ENCODE measurements around the gene CD274. TPM values are rescaled to one million over a fixed set of nuclear protein-coding genes. Genes with fewer than 3 reads are reported as not detected.

CD274 gene
- total and polyA plus RNA-seq, 10 of the 15 experiments (the other 5 are each of a cell fraction or from before 2014, with no cell fraction given) = 9.4 to 128 (median 24.6) TPM

DNA sequence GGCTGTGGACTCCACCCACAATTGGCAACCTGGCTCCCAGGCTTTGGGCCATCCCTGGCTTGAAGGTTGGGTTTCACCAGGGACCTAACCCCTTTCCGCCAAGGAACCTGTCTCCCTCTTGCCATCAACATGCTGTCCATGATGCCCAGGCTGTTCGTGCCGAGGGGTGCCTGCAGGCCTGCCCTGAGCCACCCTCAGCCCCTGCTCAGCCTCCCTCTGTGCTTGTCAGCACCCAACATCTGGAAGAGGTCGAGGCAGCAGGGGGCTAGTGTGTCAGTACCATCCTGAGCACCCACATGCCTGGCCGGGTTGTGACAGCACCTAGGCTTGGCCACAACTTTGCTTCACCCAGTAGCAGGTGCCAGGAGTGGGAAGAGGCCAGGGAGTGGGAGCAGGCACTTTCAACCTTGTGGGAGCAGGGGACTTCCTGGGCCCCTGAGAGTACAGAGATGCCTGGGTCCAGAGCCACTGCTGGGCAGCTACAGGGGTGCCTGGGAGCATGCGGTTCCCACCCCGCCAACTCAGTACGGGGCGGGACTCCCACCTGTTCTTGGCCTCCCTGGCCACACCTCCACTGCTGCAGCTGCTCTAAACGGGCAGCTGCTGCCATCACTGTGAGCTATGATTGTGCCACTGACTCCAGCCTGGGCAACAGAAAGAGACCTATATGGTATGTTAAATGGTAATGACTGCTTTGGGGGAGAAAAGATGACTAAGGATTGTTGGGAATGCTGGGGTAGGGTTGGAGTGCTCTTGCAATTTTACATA, 66.3 kb downstream of the CD274 start (continued):
- TF ChIP-seq, protein P1, sequence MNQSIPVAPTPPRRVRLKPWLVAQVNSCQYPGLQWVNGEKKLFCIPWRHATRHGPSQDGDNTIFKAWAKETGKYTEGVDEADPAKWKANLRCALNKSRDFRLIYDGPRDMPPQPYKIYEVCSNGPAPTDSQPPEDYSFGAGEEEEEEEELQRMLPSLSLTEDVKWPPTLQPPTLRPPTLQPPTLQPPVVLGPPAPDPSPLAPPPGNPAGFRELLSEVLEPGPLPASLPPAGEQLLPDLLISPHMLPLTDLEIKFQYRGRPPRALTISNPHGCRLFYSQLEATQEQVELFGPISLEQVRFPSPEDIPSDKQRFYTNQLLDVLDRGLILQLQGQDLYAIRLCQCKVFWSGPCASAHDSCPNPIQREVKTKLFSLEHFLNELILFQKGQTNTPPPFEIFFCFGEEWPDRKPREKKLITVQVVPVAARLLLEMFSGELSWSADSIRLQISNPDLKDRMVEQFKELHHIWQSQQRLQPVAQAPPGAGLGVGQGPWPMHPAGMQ (IDR thresholded peaks at IDR 0.05; ENCODE audit: borderline replicate concordance) = no peak
- TF ChIP-seq TCF3 (IDR thresholded peaks at IDR 0.05; ENCODE audit: borderline replicate concordance, insufficient read depth, low read depth, low read length) = 0 out of 2 replicates have a peak, but pooled peaks have one; percentile 70
- no peak for TF ChIP-seq ETV6 (conservative IDR thresholded peaks at IDR 0.05 in 1 of 2, IDR thresholded peaks at IDR 0.05 in 1 of 2; ENCODE audit: borderline replicate concordance in 1 of 2, low read depth in 1 of 2)
- no peak for TF ChIP-seq CHD4 (IDR thresholded peaks at IDR 0.05)
- TF ChIP-seq RB1 (IDR thresholded peaks at IDR 0.05; ENCODE audit: borderline replicate concordance) = peak; percentile 76; the same call in 1 of the 2 replicates
- TF ChIP-seq LARP7 (IDR thresholded peaks at IDR 0.05) = peak; percentile 46; the same call in 1 of the 2 replicates
- TF ChIP-seq CBX3 (IDR thresholded peaks at IDR 0.05; ENCODE audit: borderline replicate concordance, low read depth) = no peak
- TF ChIP-seq SUPT20H (IDR thresholded peaks at IDR 0.05; ENCODE audit: borderline replicate concordance, control insufficient read depth, low read depth, low read length) = no peak
- TF ChIP-seq POLR2AphosphoS2 (IDR thresholded peaks at IDR 0.05; ENCODE audit: low read depth, low read length) = no peak
- TF ChIP-seq CTCF (IDR thresholded peaks at IDR 0.05 in 2 of 3, conservative IDR thresholded peaks at IDR 0.05 in 1 of 3; ENCODE audit: control insufficient read depth in 2 of 3, extremely low read depth in 1 of 3, insufficient read depth in 1 of 3, low read depth in 3 of 3, low read length in 3 of 3) = no peak
- no peak for TF ChIP-seq FOS (IDR thresholded peaks at IDR 0.05; ENCODE audit: borderline replicate concordance, extremely low read depth, insufficient read length)
- no peak for TF ChIP-seq GABPA (IDR thresholded peaks at IDR 0.05; ENCODE audit: low read depth)
- TF ChIP-seq KAT2A (conservative IDR thresholded peaks at IDR 0.05; ENCODE audit: control insufficient read depth, low read depth, low read length) = no peak
- TF ChIP-seq ZZZ3 (IDR thresholded peaks at IDR 0.05; ENCODE audit: control insufficient read depth, insufficient read length, low read depth) = no peak
- no peak for TF ChIP-seq NR2C2 (IDR thresholded peaks at IDR 0.05; ENCODE audit: borderline replicate concordance, control insufficient read depth, insufficient read length, low read depth)
- TF ChIP-seq IRF3 (IDR thresholded peaks at IDR 0.05) = no peak
- no peak; the same call in 1 of the 2 replicates for TF ChIP-seq ZNF207 (IDR thresholded peaks at IDR 0.05; ENCODE audit: borderline replicate concordance)
- TF ChIP-seq ZNF24 (IDR thresholded peaks at IDR 0.05) = 0 out of 2 replicates have a peak, but pooled peaks have one; percentile 37
- TF ChIP-seq JUND (IDR thresholded peaks at IDR 0.05; ENCODE audit: low read depth, low read length) = no peak
- TF ChIP-seq PRDM15 (CRISPR knock-in tag; IDR thresholded peaks at IDR 0.05) = no peak
- TF ChIP-seq PAX8 (IDR thresholded peaks at IDR 0.05) = no peak

Measured in GM12878 (cell line).